Large intestine (tissue), 3 donors: ENCODE data around the gene UEVLD. TPM values are rescaled to one million over a fixed set of nuclear protein-coding genes. Genes with fewer than 3 reads are reported as not detected.
A peak's percentile ranks its signal among the peaks of the same experiment; 100 is the strongest.
"Not testable (repeated sequence)": the region's sequence is repeated elsewhere in the genome, so short reads cannot be mapped to it uniquely, and the experiment has no call there.

Experiments used
- DNase-seq, 2 donors: peaks; one replicate each; pipeline versions ENCODE4 v3.0.0 to v3.0.0-alpha.2; 2013
- H3K27ac ChIP-seq: one replicate; pipeline ENCODE4 v1.5.1; 2013; ENCODE audit warnings: low read length
- H3K27me3 ChIP-seq: 2 replicates; pipeline ENCODE4 v1.6.1; 2013; ENCODE audit warnings: low read length; ENCODE audit not compliant: control insufficient read depth, insufficient read depth
- H3K36me3 ChIP-seq: 2 replicates; pipeline ENCODE4 v1.6.1; 2013; ENCODE audit warnings: low read length; ENCODE audit not compliant: control insufficient read depth, insufficient read depth
- H3K4me1 ChIP-seq: one replicate; pipeline ENCODE4 v1.6.1; 2013; ENCODE audit warnings: low read length; ENCODE audit not compliant: control insufficient read depth, insufficient read depth
- H3K4me3 ChIP-seq: one replicate; pipeline ENCODE4 v1.5.1; 2013; ENCODE audit warnings: low read length
- H3K9me3 ChIP-seq: one replicate; pipeline ENCODE4 v1.6.1; 2013; ENCODE audit warnings: mild to moderate bottlenecking, low read depth, low read length, moderate library complexity; ENCODE audit not compliant: control insufficient read depth
- WGBS: methylation state at CpG from one replicate; pipeline ENCODE4 v1.1.5; 2013; ENCODE audit warnings: low lambda C conversion rate; ENCODE audit not compliant: insufficient coverage; 5-methylcytosine and 5-hydroxymethylcytosine counted together
- polyA plus RNA-seq: library from polyadenylated mRNA; unstranded; fragments of 120-200 nt; gene quantifications from one replicate; pipeline ENCODE4 v1.2.1, GENCODE V29; 2013

UEVLD gene
- polyA plus RNA-seq, 1 donor = 19.5 TPM

DNA sequence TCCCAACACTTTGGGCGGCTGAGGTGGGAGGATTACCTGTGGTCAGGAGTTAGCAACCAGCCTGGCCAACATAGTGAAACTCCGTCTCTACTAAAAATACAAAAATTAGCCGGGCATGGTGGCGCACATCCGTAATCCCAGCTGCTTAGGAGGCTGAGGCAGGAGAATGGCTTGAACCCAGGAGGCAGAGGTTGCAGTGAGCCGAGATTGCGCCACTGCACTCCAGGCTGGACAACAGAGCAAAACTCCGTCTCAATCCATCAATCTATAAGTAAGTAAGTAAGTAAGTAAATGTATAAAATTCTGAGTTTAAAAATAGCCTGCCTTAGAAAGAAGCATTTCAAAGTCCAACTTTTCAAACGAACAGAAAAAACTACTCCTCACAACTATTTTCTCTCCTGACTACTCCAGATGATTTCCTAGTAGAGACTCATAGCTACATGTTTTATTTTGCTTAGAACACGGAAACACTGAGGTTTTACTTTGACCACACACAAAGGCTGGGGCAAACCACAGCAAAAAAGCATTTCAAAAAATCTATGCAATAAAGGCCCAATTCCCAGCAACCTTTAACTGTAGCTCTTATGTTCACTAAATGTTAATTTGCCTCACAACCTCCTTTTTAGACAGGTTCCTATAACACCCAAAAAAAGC lies 29.3 kb upstream of the UEVLD start:
- Histone ChIP-seq H3K27me3 (no peaks in the 10 kb centered on the region), H3K36me3 (peaks cover 28% of the 10 kb centered on the region), H3K9me3 (no peaks in the 10 kb centered on the region), H3K27ac (no peak overlapping the region), H3K4me1 (no peaks in the 10 kb centered on the region), H3K4me3 (no peak overlapping the region)
- no peak for DNase-seq
- 20% methylated on average over 1 of the region's 10 CpGs for WGBS

DNA sequence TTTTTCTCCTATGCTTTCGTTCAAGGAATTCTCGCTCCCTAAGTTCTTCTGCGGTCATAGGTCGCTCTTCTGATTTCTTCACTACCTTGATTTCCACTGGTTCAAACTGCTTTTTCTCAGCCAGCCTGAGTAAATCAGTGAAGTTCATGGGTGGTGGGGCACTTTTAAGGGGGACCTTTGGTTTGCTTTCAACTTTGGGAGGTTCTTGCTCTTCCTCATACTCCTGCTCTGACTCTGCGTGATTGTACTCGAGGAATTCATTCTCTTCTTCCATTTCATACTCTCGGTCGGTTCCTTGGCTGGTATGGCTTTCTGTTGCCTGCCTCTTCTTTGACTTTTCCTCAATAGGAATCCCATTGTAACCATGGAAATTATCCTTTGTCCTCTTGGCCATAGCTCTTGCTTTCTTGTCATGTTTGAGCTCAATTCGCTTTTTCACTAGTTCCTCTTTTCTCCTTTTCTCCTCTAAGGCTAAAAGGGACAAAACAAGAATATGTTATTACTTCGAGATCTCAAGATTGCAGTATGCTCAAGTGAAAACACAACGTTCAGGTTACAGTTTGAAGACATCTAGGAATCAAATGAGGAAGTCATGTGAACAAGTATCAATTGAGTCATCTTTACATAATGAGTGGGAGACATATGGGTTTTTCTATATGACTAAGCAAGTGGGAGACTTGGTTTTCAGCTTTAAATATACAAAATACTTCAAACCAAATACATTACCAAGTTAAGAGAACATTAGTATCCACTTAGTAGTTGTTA lies 27.3 kb upstream of the UEVLD start:
- H3K27ac ChIP-seq = no peak overlapping the region
- no peaks in the 10 kb centered on the region for H3K4me1 ChIP-seq
- peaks cover 41% of the 10 kb centered on the region for H3K36me3 ChIP-seq
- 90% methylated on average over 6 of the region's 11 CpGs for WGBS
- H3K4me3 ChIP-seq = no peak overlapping the region
- no peaks in the 10 kb centered on the region for H3K27me3 ChIP-seq
- no peak for DNase-seq
- H3K9me3 ChIP-seq = no peaks in the 10 kb centered on the region

- DNase-seq = no peak
- Histone ChIP-seq H3K4me3 (no peak overlapping the region), H3K9me3 (no peaks in the 10 kb centered on the region), H3K27ac (no peak overlapping the region), H3K4me1 (no peaks in the 10 kb centered on the region), H3K27me3 (no peaks in the 10 kb centered on the region), H3K36me3 (peaks cover 49% of the 10 kb centered on the region)
- WGBS = no CpG with 5 or more reads among the region's 10 CpGs
Observed at GRCh38 chr11:18614667-18615066, 26.1 kb upstream of the UEVLD start.

- Histone ChIP-seq H3K4me3 (no peak overlapping the region), H3K27me3 (no peaks in the 10 kb centered on the region), H3K9me3 (no peaks in the 10 kb centered on the region), H3K27ac (no peak overlapping the region), H3K36me3 (peaks cover 56% of the 10 kb centered on the region), H3K4me1 (no peaks in the 10 kb centered on the region)
- DNase-seq = no peak
- 0% methylated on average over 1 of the region's 4 CpGs for WGBS
Observed at GRCh38 chr11:18612394-18612793, 23.9 kb upstream of the UEVLD start.

DNA sequence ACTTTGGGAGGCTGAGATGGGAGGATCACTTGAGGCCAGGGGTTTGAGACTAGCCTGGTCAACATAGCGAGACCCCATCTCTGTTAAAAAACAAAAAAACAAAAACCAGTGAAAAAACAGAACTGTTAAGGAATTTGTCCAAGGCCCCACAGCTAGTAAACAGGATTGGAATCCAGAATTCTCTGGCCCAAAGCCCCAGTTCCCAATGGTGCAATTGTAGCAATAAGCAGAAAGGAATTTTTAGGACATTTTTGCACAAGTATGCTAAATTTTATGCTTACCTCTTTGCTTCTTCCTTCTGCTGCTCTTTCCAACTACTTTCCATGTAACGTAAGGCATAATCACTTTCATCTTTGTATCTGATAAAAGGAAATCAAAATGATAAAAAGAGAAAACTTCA lies 22.7 kb upstream of the UEVLD start:
- Histone ChIP-seq H3K9me3 (no peaks in the 10 kb centered on the region), H3K27ac (no peak overlapping the region), H3K27me3 (no peaks in the 10 kb centered on the region), H3K4me3 (no peak overlapping the region), H3K36me3 (peaks cover 60% of the 10 kb centered on the region), H3K4me1 (no peaks in the 10 kb centered on the region)
- DNase-seq = no peak
- WGBS = 89% methylated on average over 1 of the region's 2 CpGs

DNA sequence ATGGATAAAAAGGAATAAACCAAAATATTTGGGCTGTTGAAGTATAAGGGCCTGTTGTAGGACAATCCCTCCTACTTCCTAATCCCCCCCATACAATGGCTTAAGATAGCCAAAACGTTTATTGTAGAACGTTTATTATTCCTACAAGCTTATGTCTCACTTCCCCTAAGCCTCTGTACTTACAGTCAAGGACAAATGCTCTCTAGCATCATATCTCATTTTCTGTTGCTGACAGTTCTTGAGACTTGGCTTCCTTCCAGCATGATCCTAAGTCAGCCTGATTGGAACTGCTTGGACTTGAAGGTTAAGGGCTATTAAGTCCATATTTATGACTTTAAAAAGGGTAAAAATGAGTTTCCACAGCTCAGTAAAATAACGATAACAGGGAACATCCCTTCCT lies 19.8 kb upstream of the UEVLD start:
- DNase-seq = peak; percentile 60 to 86
- no CpG with 5 or more reads among the region's 3 CpGs for WGBS

DNA sequence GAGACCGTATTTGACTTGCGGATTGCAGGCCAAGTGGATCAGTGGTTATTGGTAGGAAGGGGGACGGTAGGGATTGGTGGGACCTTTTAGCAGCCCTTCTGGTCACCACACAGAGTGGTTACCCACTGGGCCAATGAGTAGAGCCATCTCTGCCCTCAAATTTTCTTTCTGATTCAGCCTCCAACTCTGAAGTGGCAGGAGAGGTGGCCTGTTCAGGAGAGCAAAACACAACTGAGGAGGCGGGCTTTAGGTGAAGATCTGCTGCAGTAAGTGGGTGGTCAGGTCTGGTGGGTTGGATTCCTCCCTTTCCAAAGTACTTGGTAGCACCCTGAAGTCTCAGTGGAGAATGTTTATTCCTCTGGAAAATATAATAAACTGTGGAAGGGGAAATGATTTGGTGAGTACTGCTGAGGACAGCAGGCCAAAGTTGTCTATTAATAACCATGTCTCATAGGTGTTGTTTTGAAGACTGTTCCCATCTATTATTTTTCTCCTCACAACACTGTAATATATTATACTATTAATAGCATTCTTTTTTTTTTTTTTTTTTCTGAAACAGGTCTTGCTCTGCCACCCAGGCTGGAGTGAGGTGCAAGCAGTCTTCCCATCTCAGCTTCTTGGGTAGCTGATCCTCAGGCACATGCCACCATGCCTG lies 12.5 kb upstream of the UEVLD start:
- no CpG with 5 or more reads among the region's 4 CpGs for WGBS
- H3K27ac ChIP-seq = no peak overlapping the region

More for the DNA sequence above, 19.8 kb upstream of the UEVLD start:
- no peak overlapping the region for H3K4me3 ChIP-seq
- no peaks in the 10 kb centered on the region for H3K27me3 ChIP-seq
- H3K27ac ChIP-seq = no peak overlapping the region
- no peaks in the 10 kb centered on the region for H3K4me1 ChIP-seq
- peaks cover 36% of the 10 kb centered on the region for H3K36me3 ChIP-seq
- H3K9me3 ChIP-seq = no peaks in the 10 kb centered on the region

DNA sequence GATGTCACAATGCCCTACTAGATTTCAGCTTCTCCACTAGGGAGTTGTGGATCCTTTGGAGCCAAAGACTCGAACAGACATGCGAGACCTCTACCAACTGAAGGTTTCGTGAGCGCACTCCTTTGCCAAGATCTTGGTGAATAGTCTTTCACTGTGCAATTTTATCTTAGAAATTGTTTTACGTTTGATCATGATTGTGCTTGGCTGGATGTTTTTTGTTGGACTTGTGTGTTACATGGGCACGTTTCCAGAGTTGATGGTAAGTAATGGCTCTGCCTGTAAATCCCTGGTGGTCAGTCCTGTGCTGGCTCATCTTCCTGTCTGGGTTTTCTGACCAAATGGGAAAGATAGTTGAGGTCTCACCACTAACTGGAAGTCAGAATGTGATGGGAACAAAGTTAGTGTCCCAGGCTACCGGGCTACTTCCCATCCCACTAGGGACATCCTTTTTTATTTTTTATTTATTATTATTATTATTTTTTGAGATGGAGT lies 11.3 kb upstream of the UEVLD start, which contains the start of gene MISFA:
Gene MISFA, plus strand, starts transcription at position 51 of the 492 bp plus-strand sequence. Its CDS starts 140 bp downstream, at position 191.
- Histone ChIP-seq H3K4me3 (no peak within 1 kb of the TSS), H3K27me3 (no peaks in the 10 kb centered on the region), H3K4me1 (no peaks in the 10 kb centered on the region), H3K36me3 (peaks cover 15% of the 10 kb centered on the region), H3K27ac (no peak within 1 kb of the TSS), H3K9me3 (no peaks in the 10 kb centered on the region)
- no CpG with 5 or more reads among the region's 7 CpGs for WGBS
- no peak for DNase-seq

More for the DNA sequence above, 12.5 kb upstream of the UEVLD start:
- Histone ChIP-seq H3K4me3 (no peak overlapping the region), H3K4me1 (no peaks in the 10 kb centered on the region), H3K9me3 (no peaks in the 10 kb centered on the region), H3K27me3 (no peaks in the 10 kb centered on the region), H3K36me3 (peaks cover 8% of the 10 kb centered on the region)
- DNase-seq = no peak

DNA sequence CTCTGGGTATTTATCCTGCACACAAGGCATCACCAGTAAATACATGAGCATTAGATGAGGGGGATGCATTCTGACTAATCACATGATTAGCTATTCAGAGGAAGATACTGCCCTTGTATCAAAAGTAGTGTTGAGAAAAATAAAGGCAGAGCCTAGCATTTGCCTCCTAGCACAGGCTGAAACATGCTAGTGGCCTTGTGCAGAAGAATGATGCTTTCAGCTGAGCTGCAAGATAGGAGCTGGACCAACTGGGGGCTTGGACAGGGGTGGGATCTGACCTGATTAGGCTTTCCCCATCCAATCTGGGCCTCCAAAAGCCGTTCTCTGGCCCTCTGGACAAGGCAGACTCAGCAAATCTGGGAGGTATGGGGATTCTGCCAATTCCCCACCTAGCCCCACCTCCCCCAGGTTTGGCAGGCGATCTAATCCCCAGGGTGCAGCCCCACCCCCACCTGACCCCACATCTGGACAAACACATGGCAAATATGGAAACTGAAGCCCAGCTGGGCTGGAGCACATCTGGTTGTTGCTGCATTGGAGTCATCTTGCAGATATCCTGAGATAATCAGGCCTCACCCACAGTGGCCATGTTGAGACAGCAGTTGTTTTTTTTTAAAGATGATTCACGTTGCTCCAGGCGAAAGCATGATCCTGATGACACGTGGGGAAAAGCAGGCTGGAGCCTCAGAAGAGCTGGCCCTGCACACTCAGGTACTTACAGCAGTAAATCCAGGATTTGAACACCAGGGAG lies 6.6 kb upstream of the UEVLD start:
- no peak overlapping the region for H3K4me3 ChIP-seq
- no peak overlapping the region for H3K27ac ChIP-seq
- H3K4me1 ChIP-seq = peaks cover 1% of the 10 kb centered on the region
- peaks cover 15% of the 10 kb centered on the region for H3K36me3 ChIP-seq
- no peaks in the 10 kb centered on the region for H3K9me3 ChIP-seq
- H3K27me3 ChIP-seq = no peaks in the 10 kb centered on the region
- no CpG with 5 or more reads among the region's 5 CpGs for WGBS
- DNase-seq = no peak

DNA sequence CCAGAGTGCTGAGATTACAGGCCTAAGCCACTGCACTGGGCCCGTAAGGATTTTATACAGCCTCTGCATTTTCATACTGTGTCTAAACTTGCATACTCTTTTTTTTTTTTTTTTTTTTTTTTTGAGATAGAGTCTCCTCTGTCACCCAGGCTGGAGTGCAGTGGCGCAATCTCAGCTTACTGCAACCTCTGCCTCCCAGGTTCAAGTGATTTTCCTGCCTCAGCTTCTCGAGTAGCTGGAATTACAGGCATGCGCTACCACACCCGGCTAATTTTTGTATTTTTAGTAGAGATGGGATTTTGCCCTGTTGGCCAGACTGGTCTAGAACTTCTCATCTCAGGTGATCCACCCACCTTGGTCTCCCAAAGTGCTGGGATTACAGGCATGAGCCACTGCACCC lies 5.6 kb upstream of the UEVLD start:
- not testable (repeated sequence) for H3K27me3 ChIP-seq, H3K27ac ChIP-seq, DNase-seq, H3K9me3 ChIP-seq, H3K4me3 ChIP-seq, H3K4me1 ChIP-seq
- no CpG with 5 or more reads among the region's 5 CpGs for WGBS
- peaks cover 15% of the 10 kb centered on the region for H3K36me3 ChIP-seq
